HCT116 (cell line): ENCODE results near the gene COL21A1. TPM values are rescaled to one million over a fixed set of nuclear protein-coding genes. Genes with fewer than 3 reads are reported as not detected.

Experiments
- ATAC-seq: fragments of 200-7000 bp; cut with Tn5 transposase; 2 replicates; pipeline ENCODE4 v1.9.1; 2020; ENCODE audit warnings: mild to moderate bottlenecking, moderate library complexity
- BruUV-seq: library from RNA; stranded (reverse); fragments of 400-500 nt; replicated peaks from 2 replicates; lab custom pipeline; 2021; lab: Mats Ljungman, UMichigan
- CTCF ChIA-PET: fragments of 300-600 bp; sonication (Branson Sonifier 250); formaldehyde crosslinking; loops from one replicate; lab custom pipeline; 2021; ENCODE audit warnings: antibody characterized with exemption; lab: Charles Lee
- POLR2A ChIA-PET: fragments of 300-600, 350-600 bp; sonication (Branson Sonifier 250); formaldehyde crosslinking; loops from one replicate; lab custom pipeline; 2021; ENCODE audit warnings: antibody characterized with exemption; lab: Charles Lee
- RAD21 ChIA-PET, 2 experiments: fragments of 300-600 bp; sonication (Branson Sonifier 250); formaldehyde crosslinking; loops; one replicate each; lab custom pipeline; 2023; ENCODE audit warnings: low total read pairs in 2 of 2; ENCODE audit not compliant: uncharacterized antibody in 2 of 2, unreplicated experiment in 2 of 2, low non-redundant PET in 1 of 2; lab: Charles Lee
- DNase-seq: peaks from one replicate; pipeline ENCODE4 v3.0.0-alpha.2; 2010; ENCODE audit warnings: low read depth, low spot score
- H2AFZ ChIP-seq: fragments of 200-600 bp; shearing (Covaris generic), sonication (generic); 2 replicates; pipeline ENCODE4 v1.6.1; 2017; ENCODE audit warnings: low read depth, mixed run types, mixed read lengths, antibody characterized with exemption, low read length; ENCODE audit not compliant: poor library complexity, severe bottlenecking
- H3K27ac ChIP-seq: 2 replicates; pipeline ENCODE4 v1.5.1; 2012; ENCODE audit warnings: low read depth, low read length
- H3K27me3 ChIP-seq: fragments of 200-600 bp; sonication (generic); 2 replicates; pipeline ENCODE4 v1.6.1; 2016; ENCODE audit warnings: mixed run types, low read length, mixed read lengths; ENCODE audit not compliant: insufficient read depth
- H3K36me3 ChIP-seq, 2 experiments: fragments of 200-500 bp in 1 of 2; fragments of 200-600 bp in 1 of 2; sonication (Bioruptor generic) in 1 of 2; sonication (generic) in 1 of 2; 2 replicates each; pipeline versions ENCODE4 v1.5.1 to v1.6.1; 2014 to 2016; ENCODE audit warnings: low read length in 2 of 2, inconsistent platforms in 1 of 2, mixed read lengths in 1 of 2, mixed run types in 1 of 2; ENCODE audit not compliant: insufficient read depth in 2 of 2, control insufficient read depth in 1 of 2
- H3K4me1 ChIP-seq, 2 experiments: fragments of 200-600 bp in 1 of 2; sonication (generic) in 1 of 2; 2 replicates each; pipeline versions ENCODE4 v1.5.1 to v1.6.1; 2012 to 2017; ENCODE audit warnings: low read length in 2 of 2, inconsistent platforms in 1 of 2, mild to moderate bottlenecking in 1 of 2, mixed read lengths in 1 of 2, mixed run types in 1 of 2, moderate library complexity in 1 of 2; ENCODE audit not compliant: insufficient read depth in 2 of 2, control insufficient read depth in 1 of 2
- H3K4me2 ChIP-seq: fragments of 200-600 bp; sonication (generic); 2 replicates; pipeline ENCODE4 v1.6.1; 2017; ENCODE audit warnings: mixed run types, low read length, mixed read lengths
- H3K4me3 ChIP-seq, 2 experiments: fragments of 200-600 bp in 1 of 2; sonication (generic) in 1 of 2; replicated peaks in 1 of 2; 2 replicates each; pipeline ENCODE4 v1.5.1; 2011 to 2016; ENCODE audit warnings: low read length in 2 of 2, control low read depth in 1 of 2, low read depth in 1 of 2, mild to moderate bottlenecking in 1 of 2, mixed read lengths in 1 of 2, mixed run types in 1 of 2
- H3K79me2 ChIP-seq: fragments of 200-600 bp; sonication (generic); 2 replicates; pipeline ENCODE4 v1.6.1; 2017; ENCODE audit warnings: mild to moderate bottlenecking, mixed run types, low read length, moderate library complexity, mixed read lengths; ENCODE audit not compliant: insufficient read depth
- H3K9ac ChIP-seq: fragments of 200-600 bp; sonication (generic); 2 replicates; pipeline ENCODE4 v1.6.1; 2016; ENCODE audit warnings: low read length, mixed read lengths
- H3K9me2 ChIP-seq: fragments of 200-600 bp; sonication (generic), shearing (Covaris generic); 2 replicates; pipeline ENCODE4 v1.6.1; 2017; ENCODE audit warnings: mixed run types, mild to moderate bottlenecking, moderate library complexity; ENCODE audit not compliant: insufficient read depth
- H3K9me3 ChIP-seq, 2 experiments: fragments of 200-500 bp in 1 of 2; fragments of 200-600 bp in 1 of 2; sonication (Bioruptor generic) in 1 of 2; sonication (generic) in 1 of 2; 2 replicates each; pipeline ENCODE4 v1.6.1; 2014 to 2017; ENCODE audit warnings: low read length in 2 of 2, mixed read lengths in 2 of 2, inconsistent platforms in 1 of 2, low read depth in 1 of 2, mild to moderate bottlenecking in 1 of 2, mixed run types in 1 of 2, moderate library complexity in 1 of 2; ENCODE audit not compliant: control insufficient read depth in 1 of 2, insufficient read depth in 1 of 2
- H4K20me1 ChIP-seq: fragments of 200-600 bp; sonication (generic), shearing (Covaris generic); 2 replicates; pipeline ENCODE4 v1.6.1; 2017; ENCODE audit warnings: mixed run types, mild to moderate bottlenecking, moderate library complexity; ENCODE audit not compliant: insufficient read depth
- ELF1 ChIP-seq: IDR thresholded peaks from 2 replicates; pipeline ENCODE4 v1.6.1; 2012; ENCODE audit warnings: low read depth, borderline replicate concordance
- EZH2phosphoT487 ChIP-seq: fragments of 200-600 bp; IDR thresholded peaks from 2 replicates; pipeline ENCODE4 v1.6.1; 2018; ENCODE audit warnings: antibody characterized with exemption, borderline replicate concordance
- JUND ChIP-seq: IDR thresholded peaks from 2 replicates; pipeline ENCODE4 v1.6.1; 2012
- POLR2AphosphoS5 ChIP-seq: IDR thresholded peaks from 2 replicates; pipeline ENCODE4 v1.6.1; 2011; ENCODE audit warnings: mild to moderate bottlenecking, low read depth, low read length, moderate library complexity
- SP1 ChIP-seq: IDR thresholded peaks from 2 replicates; pipeline ENCODE4 v1.6.1; 2012; ENCODE audit warnings: low read depth
- YY1 ChIP-seq: IDR thresholded peaks from 2 replicates; pipeline ENCODE4 v1.6.1; 2011; ENCODE audit warnings: low read length, low read depth, moderate library complexity, mild to moderate bottlenecking; ENCODE audit not compliant: insufficient replicate concordance; ENCODE audit errors: extremely low read depth
- ZFX ChIP-seq: fragments of 450-650 bp; IDR thresholded peaks from 2 replicates; pipeline ENCODE4 v1.6.1; 2017
- ZNF274 ChIP-seq: fragments of 200-500 bp; sonication (Bioruptor generic); IDR thresholded peaks from 2 replicates; pipeline ENCODE4 v1.6.1; 2014; ENCODE audit warnings: mild to moderate bottlenecking, low read depth, low read length, inconsistent platforms
- intact Hi-C: fragments of 100-400 bp; cut with micrococcal nuclease; formaldehyde crosslinking; loops from 2 replicates; pipeline ENCODE4 v1.10.0; 2022
- total RNA-seq: library from RNA; stranded (reverse); gene quantifications from one replicate; pipeline ENCODE4 v1.2.1, GENCODE V29; 2021; ENCODE audit not compliant: unreplicated experiment
- TF ChIP-seq, protein P1 (sequence below): IDR thresholded peaks from 2 replicates; pipeline ENCODE4 v1.6.1; 2011; ENCODE audit warnings: mild to moderate bottlenecking, low read length, moderate library complexity; ENCODE audit not compliant: insufficient replicate concordance; ENCODE audit errors: extremely low read depth
- TF ChIP-seq, protein P2 (sequence below): IDR thresholded peaks from 2 replicates; pipeline ENCODE4 v1.6.1; 2012

Gene COL21A1
- total RNA-seq, 1 experiment from 2014 or later = not detected

DNA sequence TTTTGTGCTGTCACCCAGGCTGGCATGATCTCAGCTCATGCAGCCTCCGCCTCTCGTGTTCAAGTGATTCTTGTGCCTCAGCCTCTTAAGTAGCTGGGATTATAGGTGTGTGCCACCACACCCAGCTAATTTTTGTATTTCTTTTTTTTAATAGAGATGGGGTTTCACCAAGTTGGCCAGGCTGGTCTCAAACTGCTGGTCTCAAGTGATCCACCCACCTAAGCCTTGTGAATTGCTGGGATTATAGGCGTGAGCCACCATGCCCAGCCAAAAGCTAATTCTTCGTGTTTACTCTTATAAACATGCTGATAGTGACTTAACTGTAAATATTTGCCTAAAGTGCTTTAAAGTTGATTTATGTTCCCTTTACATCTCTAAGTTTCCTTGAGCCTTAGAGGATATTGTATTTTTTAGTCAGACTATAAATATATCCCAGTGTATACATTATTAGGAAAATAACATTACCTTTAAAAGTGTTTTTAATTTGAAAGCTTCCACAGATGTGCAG is 91.7 kb downstream of the COL21A1 start:
- Histone ChIP-seq H3K4me3 (no peak overlapping the region), H3K27ac (no peak overlapping the region), H3K27me3 (no peaks in the 10 kb centered on the region), H3K9me3 (no peaks in the 10 kb centered on the region), H3K4me1 (no peaks in the 10 kb centered on the region), H2AFZ (no peak overlapping the region), H3K79me2 (no peaks in the 10 kb centered on the region), H4K20me1 (no peaks in the 10 kb centered on the region), H3K4me2 (no peak overlapping the region), H3K9ac (no peak overlapping the region)
- no peak for DNase-seq
- POLR2A ChIA-PET = no interaction called here
- RAD21 ChIA-PET = no interaction called here
- BruUV-seq = no TSS peak
- CTCF ChIA-PET = no interaction called here
- TF ChIP-seq ZNF274 (no peak), POLR2AphosphoS5 (no peak)
- TF ChIP-seq, protein P1, sequence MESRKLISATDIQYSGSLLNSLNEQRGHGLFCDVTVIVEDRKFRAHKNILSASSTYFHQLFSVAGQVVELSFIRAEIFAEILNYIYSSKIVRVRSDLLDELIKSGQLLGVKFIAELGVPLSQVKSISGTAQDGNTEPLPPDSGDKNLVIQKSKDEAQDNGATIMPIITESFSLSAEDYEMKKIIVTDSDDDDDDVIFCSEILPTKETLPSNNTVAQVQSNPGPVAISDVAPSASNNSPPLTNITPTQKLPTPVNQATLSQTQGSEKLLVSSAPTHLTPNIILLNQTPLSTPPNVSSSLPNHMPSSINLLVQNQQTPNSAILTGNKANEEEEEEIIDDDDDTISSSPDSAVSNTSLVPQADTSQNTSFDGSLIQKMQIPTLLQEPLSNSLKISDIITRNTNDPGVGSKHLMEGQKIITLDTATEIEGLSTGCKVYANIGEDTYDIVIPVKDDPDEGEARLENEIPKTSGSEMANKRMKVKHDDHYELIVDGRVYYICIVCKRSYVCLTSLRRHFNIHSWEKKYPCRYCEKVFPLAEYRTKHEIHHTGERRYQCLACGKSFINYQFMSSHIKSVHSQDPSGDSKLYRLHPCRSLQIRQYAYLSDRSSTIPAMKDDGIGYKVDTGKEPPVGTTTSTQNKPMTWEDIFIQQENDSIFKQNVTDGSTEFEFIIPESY = no peak
- TF ChIP-seq, all 23 proteins: peak for 0
- no peak for ATAC-seq
- Histone ChIP-seq H3K9me2 (no peaks in the 10 kb centered on the region), H3K36me3 (no peaks in the 10 kb centered on the region)
- intact Hi-C loops = no loop called here

GRCh38 chr6:56154076-56154475 is 93.3 kb downstream of the COL21A1 start:
- ChIA-PET CTCF (no interaction called here), RAD21 (no interaction called here), POLR2A (no interaction called here)
- Histone ChIP-seq H2AFZ (no peak overlapping the region), H3K4me2 (no peak overlapping the region), H3K9me2 (no peaks in the 10 kb centered on the region), H3K9ac (no peak overlapping the region), H3K4me3 (no peak overlapping the region), H3K36me3 (no peaks in the 10 kb centered on the region), H3K79me2 (no peaks in the 10 kb centered on the region), H4K20me1 (no peaks in the 10 kb centered on the region), H3K27ac (no peak overlapping the region), H3K4me1 (no peaks in the 10 kb centered on the region), H3K27me3 (no peaks in the 10 kb centered on the region), H3K9me3 (no peaks in the 10 kb centered on the region)
- intact Hi-C loops = no loop called here
- no peak for DNase-seq
- no peak for ATAC-seq
- TF ChIP-seq POLR2AphosphoS5 (no peak), YY1 (no peak), ZFX (no peak), JUND (no peak), SP1 (no peak), ELF1 (no peak), EZH2phosphoT487 (no peak)
- TF ChIP-seq, protein P2, sequence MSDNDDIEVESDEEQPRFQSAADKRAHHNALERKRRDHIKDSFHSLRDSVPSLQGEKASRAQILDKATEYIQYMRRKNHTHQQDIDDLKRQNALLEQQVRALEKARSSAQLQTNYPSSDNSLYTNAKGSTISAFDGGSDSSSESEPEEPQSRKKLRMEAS = no peak
- BruUV-seq = no TSS peak
